BJ (cell line): ENCODE data around the gene ZNF597. TPM values are rescaled to one million over a fixed set of nuclear protein-coding genes. Genes with fewer than 3 reads are reported as not detected.

ENCODE experiments used
- CTCF ChIA-PET: fragments of 350-600 bp; formaldehyde crosslinking; extraction: SDS; loops from one replicate; lab custom pipeline; 2021; ENCODE audit warnings: antibody characterized with exemption, inconsistent platforms; lab: Yijun Ruan, JAX
- POLR2A ChIA-PET: fragments of 300-600 bp; sonication (Branson Sonifier 250); formaldehyde crosslinking; extraction: SDS; loops from one replicate; lab custom pipeline; 2021; ENCODE audit warnings: antibody characterized with exemption; lab: Charles Lee
- DNase-seq: peaks from one replicate; pipeline ENCODE4 v3.0.0-alpha.2; 2011; ENCODE audit warnings: low read depth
- H3K27me3 ChIP-seq: 2 replicates; pipeline ENCODE4 v1.6.0; 2011; ENCODE audit warnings: low read length; ENCODE audit not compliant: control insufficient read depth, insufficient read depth
- H3K36me3 ChIP-seq: 2 replicates; pipeline ENCODE4 v1.5.1; 2011; ENCODE audit warnings: low read length; ENCODE audit not compliant: control insufficient read depth, insufficient read depth
- H3K4me3 ChIP-seq: 2 replicates; pipeline ENCODE4 v1.5.1; 2011; ENCODE audit warnings: low read depth, mild to moderate bottlenecking, control low read depth, low read length
- CTCF ChIP-seq: IDR thresholded peaks from 2 replicates; pipeline ENCODE4 v1.5.1; 2011; ENCODE audit warnings: low read depth, mild to moderate bottlenecking, control low read depth, inconsistent platforms, low read length, moderate library complexity; ENCODE audit not compliant: insufficient read depth
- polyA plus RNA-seq: library from polyadenylated mRNA; depleted of rRNA; stranded (reverse); fragments of >200 nt; gene quantifications from 2 replicates; pipeline ENCODE4 v1.2.3, GENCODE V29; 2011

Gene ZNF597
- polyA plus RNA-seq, 1 experiment: 0.93 TPM

GRCh38 chr16:3484318-3485096 lies 41.2 kb upstream of the ZNF597 start:
- Histone ChIP-seq H3K36me3 (peaks cover 52% of the 10 kb centered on the region), H3K4me3 (no peak overlapping the region), H3K27me3 (no peaks in the 10 kb centered on the region)
- TF ChIP-seq CTCF: no peak
- ChIA-PET POLR2A (no interaction called here), CTCF (interaction anchor here (1.2 kb wide), 1 partner anchor 113 kb away, joined by 4 read pairs; no protein-coding TSS in a partner anchor)
- DNase-seq: no peak

- TF ChIP-seq CTCF: no peak
- ChIA-PET CTCF (interaction anchor here (1.2 kb wide), 1 partner anchor 111 kb away, joined by 4 read pairs; no protein-coding TSS in a partner anchor), POLR2A (no interaction called here)
- Histone ChIP-seq H3K36me3 (peaks cover 52% of the 10 kb centered on the region), H3K27me3 (no peaks in the 10 kb centered on the region), H3K4me3 (no peak overlapping the region)
- no peak for DNase-seq
Measured at GRCh38 chr16:3482659-3483241, 39.4 kb upstream of the ZNF597 start.

GRCh38 chr16:3481696-3482658 lies 38.7 kb upstream of the ZNF597 start:
- ChIA-PET POLR2A (no interaction called here), CTCF (no interaction called here)
- no peak for DNase-seq
- no peak for TF ChIP-seq CTCF
- H3K27me3 ChIP-seq: no peaks in the 10 kb centered on the region
- peaks cover 50% of the 10 kb centered on the region for H3K36me3 ChIP-seq
- H3K4me3 ChIP-seq: no peak overlapping the region

GRCh38 chr16:3480901-3481695 lies 37.8 kb upstream of the ZNF597 start:
- ChIA-PET CTCF (interaction anchor here (0.6 kb wide), 1 partner anchor 583 kb away, joined by 5 read pairs; no protein-coding TSS in a partner anchor), POLR2A (no interaction called here)
- no peaks in the 10 kb centered on the region for H3K27me3 ChIP-seq
- H3K36me3 ChIP-seq: peaks cover 43% of the 10 kb centered on the region
- TF ChIP-seq CTCF: no peak
- no peak for DNase-seq
- H3K4me3 ChIP-seq: no peak overlapping the region
